OCI-LY7 (cell line): Measurements from ENCODE around the gene TPCN1. TPM values are rescaled to one million over a fixed set of nuclear protein-coding genes. Genes with fewer than 3 reads are reported as not detected.

ENCODE experiments used
- BruUV-seq: library from RNA; stranded (reverse); fragments of 400-500 nt; replicated peaks from 2 replicates; lab custom pipeline; 2021; lab: Mats Ljungman, UMichigan
- CTCF ChIA-PET: fragments of 300-600 bp; sonication (Branson Sonifier 250); formaldehyde crosslinking; loops from one replicate; lab custom pipeline; 2022; ENCODE audit warnings: antibody characterized with exemption; ENCODE audit not compliant: unreplicated experiment; lab: Charles Lee
- POLR2A ChIA-PET: fragments of 300-600 bp; sonication (Branson Sonifier 250); formaldehyde crosslinking; loops from one replicate; lab custom pipeline; 2022; ENCODE audit warnings: antibody characterized with exemption; lab: Charles Lee
- DNase-seq: peaks from one replicate; pipeline ENCODE4 v3.0.0-alpha.2; 2015; ENCODE audit warnings: low spot score
- H2AFZ ChIP-seq: fragments of 200-600 bp; sonication (generic), shearing (Covaris generic); 2 replicates; pipeline ENCODE4 v1.6.1; 2014; ENCODE audit warnings: mild to moderate bottlenecking, antibody characterized with exemption, low read length, moderate library complexity
- H3K27ac ChIP-seq: fragments of 200-600 bp; sonication (generic); 2 replicates; pipeline ENCODE4 v1.5.1; 2014; ENCODE audit warnings: mixed run types, low read depth, mild to moderate bottlenecking, moderate library complexity, low read length, inconsistent platforms; ENCODE audit not compliant: poor library complexity, severe bottlenecking
- H3K36me3 ChIP-seq: fragments of 200-600 bp; sonication (generic); 2 replicates; pipeline ENCODE4 v1.6.1; 2014; ENCODE audit warnings: mild to moderate bottlenecking, antibody characterized with exemption, low read length, moderate library complexity, mixed read lengths; ENCODE audit not compliant: insufficient read depth
- H3K4me1 ChIP-seq: fragments of 200-600 bp; sonication (generic); 2 replicates; pipeline ENCODE4 v1.5.1; 2014; ENCODE audit warnings: mild to moderate bottlenecking, low read length; ENCODE audit not compliant: insufficient read depth, poor library complexity, severe bottlenecking
- H3K4me2 ChIP-seq: fragments of 200-600 bp; sonication (generic); 2 replicates; pipeline ENCODE4 v1.6.1; 2014; ENCODE audit warnings: mild to moderate bottlenecking, low read length
- H3K4me3 ChIP-seq: fragments of 200-600 bp; sonication (generic); 2 replicates; pipeline ENCODE4 v1.5.1; 2014; ENCODE audit warnings: mild to moderate bottlenecking, low read depth, low read length; ENCODE audit not compliant: poor library complexity, severe bottlenecking
- H3K79me2 ChIP-seq: fragments of 200-600 bp; sonication (generic); 2 replicates; pipeline ENCODE4 v1.6.1; 2016; ENCODE audit warnings: low read depth, mild to moderate bottlenecking, low read length, moderate library complexity, mixed read lengths; ENCODE audit not compliant: insufficient read depth
- H3K9me2 ChIP-seq: fragments of 200-600 bp; sonication (generic); 2 replicates; pipeline ENCODE4 v1.6.1; 2016; ENCODE audit warnings: mild to moderate bottlenecking, low read length, mixed read lengths; ENCODE audit not compliant: insufficient read depth
- H3K9me3 ChIP-seq: fragments of 200-600 bp; sonication (generic); 2 replicates; pipeline ENCODE4 v1.6.1; 2014; ENCODE audit warnings: mild to moderate bottlenecking, mixed run types, low read length, mixed read lengths
- H4K20me1 ChIP-seq: fragments of 200-600 bp; sonication (generic); 2 replicates; pipeline ENCODE4 v1.6.1; 2014; ENCODE audit warnings: mild to moderate bottlenecking, antibody characterized with exemption, low read length, moderate library complexity, mixed read lengths; ENCODE audit not compliant: insufficient read depth
- CTCF ChIP-seq: fragments of 200-600 bp; sonication (generic); conservative IDR thresholded peaks from 2 replicates; pipeline ENCODE4 v1.5.1; 2014; ENCODE audit warnings: mild to moderate bottlenecking, antibody characterized with exemption, low read length, moderate library complexity, mixed read lengths
- EZH2phosphoT487 ChIP-seq: fragments of 200-600 bp; sonication (generic); IDR thresholded peaks from 2 replicates; pipeline ENCODE4 v1.6.1; 2018; ENCODE audit warnings: low read depth, borderline replicate concordance, mild to moderate bottlenecking, mixed run types, antibody characterized with exemption, low read length, moderate library complexity, mixed read lengths
- intact Hi-C: fragments of 100-400 bp; cut with micrococcal nuclease; formaldehyde crosslinking; loops from one replicate; pipeline ENCODE4 v1.10.0; 2022; ENCODE audit not compliant: unreplicated experiment
- total RNA-seq, 2 experiments: library from RNA; depleted of rRNA in 1 of 2; stranded (reverse); fragments of >200 nt in 1 of 2; shearing (Covaris generic) in 1 of 2; gene quantifications; 2 replicates each; pipeline ENCODE4 v1.2.3, GENCODE V29; 2014 to 2022

Gene TPCN1
- total RNA-seq, 2 experiments from 2014 or later = 96.0 to 160 TPM

- H3K4me3 ChIP-seq = no peak overlapping the region
- peaks cover 46% of the 10 kb centered on the region for H3K79me2 ChIP-seq
- no peak overlapping the region for H2AFZ ChIP-seq
- no peak overlapping the region for H3K4me2 ChIP-seq
- no peak for DNase-seq
- no peaks in the 10 kb centered on the region for H3K9me2 ChIP-seq
- ChIA-PET POLR2A (interaction anchor here (1.1 to 1.6 kb wide), 2 partner anchors 13 to 20 kb away, joined by 4 to 7 read pairs; no protein-coding TSS in a partner anchor), CTCF (no interaction called here)
- intact Hi-C loops = loop anchor here (10.0 kb wide), 1 partner anchor 84 kb away; no protein-coding TSS in a partner anchor
- peaks cover 38% of the 10 kb centered on the region for H3K4me1 ChIP-seq
- H3K27ac ChIP-seq = peak overlapping the region; percentile 21
- no peak for TF ChIP-seq EZH2phosphoT487
- peaks cover 12% of the 10 kb centered on the region; the same call in 1 of the 2 replicates for H4K20me1 ChIP-seq
- BruUV-seq = no TSS peak
- H3K36me3 ChIP-seq = peaks cover 78% of the 10 kb centered on the region
- H3K9me3 ChIP-seq = no peaks in the 10 kb centered on the region
These were observed 30.5 kb upstream of the TPCN1 start for GRCh38 chr12:113190761-113191160.

DNA sequence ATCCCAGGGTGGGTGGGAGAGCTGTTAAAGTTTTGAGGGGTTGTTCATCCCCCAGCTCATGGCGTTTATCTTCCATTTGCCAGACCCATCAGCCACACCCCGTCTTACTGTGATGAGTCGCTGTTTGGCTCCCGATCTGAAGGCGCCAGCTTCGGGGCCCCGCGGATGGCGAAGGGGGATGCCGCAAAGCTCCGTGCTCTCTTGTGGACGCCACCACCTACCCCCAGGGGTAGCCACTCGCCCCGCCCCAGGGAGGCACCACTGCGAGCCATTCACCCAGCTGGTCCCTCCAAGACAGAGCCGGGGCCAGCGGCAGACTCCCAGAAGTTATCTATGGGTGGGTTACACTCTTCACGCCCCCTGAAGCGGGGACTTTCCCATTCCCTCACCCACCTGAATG lies 30.0 kb upstream of the TPCN1 start:
- peaks cover 12% of the 10 kb centered on the region; the same call in 1 of the 2 replicates for H4K20me1 ChIP-seq
- ChIA-PET POLR2A (interaction anchor here (1.1 to 1.6 kb wide), 2 partner anchors 13 to 20 kb away, joined by 4 to 7 read pairs; no protein-coding TSS in a partner anchor), CTCF (no interaction called here)
- H3K79me2 ChIP-seq = peaks cover 41% of the 10 kb centered on the region
- H3K9me2 ChIP-seq = no peaks in the 10 kb centered on the region
- peaks cover 39% of the 10 kb centered on the region for H3K4me1 ChIP-seq
- no peak for DNase-seq
- no peak overlapping the region for H2AFZ ChIP-seq
- H3K4me2 ChIP-seq = no peak overlapping the region
- no TSS peak for BruUV-seq
- H3K36me3 ChIP-seq = peaks cover 82% of the 10 kb centered on the region
- intact Hi-C loops = loop anchor here (10.0 kb wide), 1 partner anchor 84 kb away; no protein-coding TSS in a partner anchor
- no peaks in the 10 kb centered on the region for H3K9me3 ChIP-seq
- TF ChIP-seq EZH2phosphoT487 (no peak), CTCF (no peak)
- no peak overlapping the region for H3K27ac ChIP-seq
- no peak overlapping the region for H3K4me3 ChIP-seq

GRCh38 chr12:113194971-113195391 lies 26.3 kb upstream of the TPCN1 start:
- H4K20me1 ChIP-seq = no peaks in the 10 kb centered on the region
- H3K4me1 ChIP-seq = peaks cover 44% of the 10 kb centered on the region
- TF ChIP-seq CTCF = no peak
- no peak for TF ChIP-seq EZH2phosphoT487
- peaks cover 7% of the 10 kb centered on the region; the same call in 1 of the 2 replicates for H3K79me2 ChIP-seq
- H3K36me3 ChIP-seq = peaks cover 69% of the 10 kb centered on the region
- no peak overlapping the region for H3K4me2 ChIP-seq
- DNase-seq = no peak
- H3K4me3 ChIP-seq = no peak overlapping the region
- intact Hi-C loops = loop anchor here (5.0 to 10.0 kb wide), 4 partner anchors 80 to 227 kb away; partner anchors contain the start of gene SDSL
- no TSS peak for BruUV-seq
- H3K9me3 ChIP-seq = no peaks in the 10 kb centered on the region
- H3K27ac ChIP-seq = peak overlapping the region; percentile 39
- H3K9me2 ChIP-seq = no peaks in the 10 kb centered on the region
- ChIA-PET CTCF (interaction anchor here (0.6 kb wide), 1 partner anchor 202 kb away, joined by 3 read pairs; no protein-coding TSS in a partner anchor), POLR2A (interaction anchor here (0.6 to 1.7 kb wide), 3 partner anchors 30 to 129 kb away, joined by 3 to 5 read pairs (median 4); no protein-coding TSS in a partner anchor)
- H2AFZ ChIP-seq = no peak overlapping the region
